ENCODE data around the gene LRRIQ3. TPM values are rescaled to one million over a fixed set of nuclear protein-coding genes. Genes with fewer than 3 reads are reported as not detected.
A peak's percentile ranks its signal among the peaks of the same experiment; 100 is the strongest.

LRRIQ3 gene
- total RNA-seq, 2 donors from 2014 or later, result 0.68 to 5.7 TPM

GRCh38 chr1:74003806-74004205, 194.2 kb downstream of the LRRIQ3 start:
- intact Hi-C loops (cut with DNase I), result no loop called here
- no peak for TF ChIP-seq POLR2A (IDR thresholded peaks at IDR 0.05)
- TF ChIP-seq CTCF (IDR thresholded peaks at IDR 0.05), result no peak
- TF ChIP-seq POLR2AphosphoS5 (IDR thresholded peaks at IDR 0.05), result no peak
- H3K36me3 ChIP-seq, result no peaks in the 10 kb centered on the region

GRCh38 chr1:73998348-73998959, 199.5 kb downstream of the LRRIQ3 start:
- no peak for DNase-seq (ENCODE audit: low spot score)
- H3K4me3 ChIP-seq, result no peak overlapping the region
- no peak overlapping the region for H3K27ac ChIP-seq
- H3K9me3 ChIP-seq, result no peaks in the 10 kb centered on the region
- no peaks in the 10 kb centered on the region for H3K27me3 ChIP-seq (replicated peaks; ENCODE audit: insufficient read depth)
- intact Hi-C loops (cut with DNase I), result no loop called here
- H3K36me3 ChIP-seq, result no peaks in the 10 kb centered on the region
- no peaks in the 10 kb centered on the region for H3K4me1 ChIP-seq (replicated peaks)
- no peak for TF ChIP-seq POLR2A (IDR thresholded peaks at IDR 0.05)
- TF ChIP-seq POLR2AphosphoS5 (IDR thresholded peaks at IDR 0.05), result no peak
- peak in 2 of 4 experiments; percentile 21 to 48 for TF ChIP-seq CTCF (IDR thresholded peaks at IDR 0.05)
- 19% methylated on average over 2 of the region's 2 CpGs for WGBS

More at GRCh38 chr1:74003806-74004205, 194.2 kb downstream of the LRRIQ3 start:
- no peaks in the 10 kb centered on the region for H3K27me3 ChIP-seq (replicated peaks; ENCODE audit: insufficient read depth)
- no peaks in the 10 kb centered on the region for H3K9me3 ChIP-seq
- DNase-seq (ENCODE audit: low spot score), result no peak
- no peak overlapping the region for H3K27ac ChIP-seq
- H3K4me3 ChIP-seq, result no peak overlapping the region
- H3K4me1 ChIP-seq (replicated peaks), result no peaks in the 10 kb centered on the region

- intact Hi-C loops (cut with DNase I), result no loop called here
- TF ChIP-seq POLR2A (IDR thresholded peaks at IDR 0.05), result no peak
- no peak for TF ChIP-seq CTCF (IDR thresholded peaks at IDR 0.05)
- TF ChIP-seq POLR2AphosphoS5 (IDR thresholded peaks at IDR 0.05), result no peak
- 35% methylated on average over 3 of the region's 3 CpGs for WGBS
Observed at GRCh38 chr1:73980324-73981040, 217.5 kb downstream of the LRRIQ3 start.

GRCh38 chr1:73979684-73980083, 218.3 kb downstream of the LRRIQ3 start:
- H3K27ac ChIP-seq, result no peak overlapping the region
- intact Hi-C loops (cut with DNase I), result no loop called here
- H3K4me3 ChIP-seq, result no peak overlapping the region
- no peak for DNase-seq (ENCODE audit: low spot score)
- 95% methylated on average over 2 of the region's 2 CpGs for WGBS
- no peaks in the 10 kb centered on the region for H3K36me3 ChIP-seq
- H3K9me3 ChIP-seq, result no peaks in the 10 kb centered on the region
- no peaks in the 10 kb centered on the region for H3K4me1 ChIP-seq (replicated peaks)
- no peaks in the 10 kb centered on the region for H3K27me3 ChIP-seq (replicated peaks; ENCODE audit: insufficient read depth)
- no peak for TF ChIP-seq POLR2A (IDR thresholded peaks at IDR 0.05)
- no peak for TF ChIP-seq CTCF (IDR thresholded peaks at IDR 0.05)
- no peak for TF ChIP-seq POLR2AphosphoS5 (IDR thresholded peaks at IDR 0.05)

More at GRCh38 chr1:73980324-73981040, 217.5 kb downstream of the LRRIQ3 start:
- no peaks in the 10 kb centered on the region for H3K9me3 ChIP-seq
- no peaks in the 10 kb centered on the region for H3K4me1 ChIP-seq (replicated peaks)
- H3K27me3 ChIP-seq (replicated peaks; ENCODE audit: insufficient read depth), result no peaks in the 10 kb centered on the region
- no peak overlapping the region for H3K4me3 ChIP-seq
- H3K36me3 ChIP-seq, result no peaks in the 10 kb centered on the region
- H3K27ac ChIP-seq, result no peak overlapping the region
- no peak for DNase-seq (ENCODE audit: low spot score)

- no peak for TF ChIP-seq POLR2A (IDR thresholded peaks at IDR 0.05)
- no peak for TF ChIP-seq CTCF (IDR thresholded peaks at IDR 0.05)
- no peak for TF ChIP-seq POLR2AphosphoS5 (IDR thresholded peaks at IDR 0.05)
- DNase-seq (ENCODE audit: low spot score), result no peak
- no peaks in the 10 kb centered on the region for H3K4me1 ChIP-seq (replicated peaks)
- no peaks in the 10 kb centered on the region for H3K9me3 ChIP-seq
- H3K27ac ChIP-seq, result no peak overlapping the region
- 95% methylated on average over 1 of the region's 1 CpG for WGBS
- H3K4me3 ChIP-seq, result no peak overlapping the region
- intact Hi-C loops (cut with DNase I), result no loop called here
- H3K27me3 ChIP-seq (replicated peaks; ENCODE audit: insufficient read depth), result no peaks in the 10 kb centered on the region
- no peaks in the 10 kb centered on the region for H3K36me3 ChIP-seq
Observed at GRCh38 chr1:73978964-73979363, 219.0 kb downstream of the LRRIQ3 start.
